ENCODE data around the gene CHD9.
"Not testable (repeated sequence)": the region's sequence is repeated elsewhere in the genome, so short reads cannot be mapped to it uniquely, and the experiment has no call there.

CHD9 gene

DNA sequence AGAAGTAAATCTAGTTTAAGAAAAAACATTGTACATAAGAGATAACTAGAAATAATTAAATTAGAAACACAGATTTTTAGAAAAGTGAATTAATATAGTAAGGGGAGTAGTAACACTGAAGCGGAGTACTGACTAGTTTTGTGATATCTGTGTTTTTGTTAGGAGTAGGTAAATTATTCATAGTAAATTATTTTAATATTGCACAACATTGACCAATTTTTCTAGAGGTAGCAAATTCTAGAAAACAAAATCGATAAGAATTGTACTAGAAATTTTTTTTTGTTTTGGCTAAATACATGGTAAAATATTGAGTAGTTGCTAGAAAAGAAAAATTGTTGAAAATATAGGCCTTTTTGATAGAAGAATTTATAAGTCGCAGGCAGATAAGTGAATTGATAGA, 156.5 kb downstream of the CHD9 start:
- DNase-seq, result no peak

DNA sequence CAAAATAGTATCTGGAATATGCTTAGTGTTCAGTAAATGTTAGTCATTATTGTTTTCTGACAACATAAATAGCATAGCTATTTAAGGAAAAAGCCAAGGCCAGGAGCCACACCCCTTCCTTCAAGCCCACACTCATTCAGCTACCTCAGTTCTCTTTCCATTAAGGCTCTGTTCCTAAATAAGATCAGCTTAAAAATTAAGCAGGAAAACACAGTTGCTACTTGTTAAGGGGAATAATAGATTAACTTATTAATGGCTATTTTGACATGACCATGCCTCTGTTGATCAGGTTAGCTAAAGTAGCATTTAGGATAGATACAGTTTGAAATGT, 158.1 kb downstream of the CHD9 start:
- no peak for DNase-seq

- no peak for DNase-seq
Observed at GRCh38 chr16:53213542-53213941, 158.8 kb downstream of the CHD9 start.

- no peak for DNase-seq
Observed at GRCh38 chr16:53216798-53217197, 162.0 kb downstream of the CHD9 start.

DNA sequence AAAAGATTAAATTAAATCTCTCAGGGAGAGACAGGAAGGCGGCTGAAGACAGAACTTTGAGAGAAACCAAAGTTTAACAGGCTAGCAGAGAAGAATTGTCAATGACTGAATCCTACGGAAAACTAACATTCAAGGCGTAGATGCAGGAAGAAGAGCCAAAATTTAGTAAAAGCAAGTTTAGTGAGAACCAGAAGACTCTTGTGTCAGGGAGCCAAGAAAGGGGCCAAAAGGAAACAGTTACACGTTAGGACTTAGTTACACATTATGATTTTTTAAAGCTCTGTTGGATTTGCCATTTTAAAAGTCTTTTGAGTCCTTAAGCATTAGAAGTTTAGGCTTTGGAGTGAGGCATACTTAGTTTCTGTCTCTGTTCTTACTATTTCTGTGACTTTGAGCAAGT, 164.6 kb downstream of the CHD9 start:
- no peak for DNase-seq

GRCh38 chr16:53219795-53220454, 165.1 kb downstream of the CHD9 start:
- DNase-seq, result no peak

- DNase-seq, result no peak
Observed at GRCh38 chr16:53220585-53220984, 165.8 kb downstream of the CHD9 start.

- no peak for DNase-seq
Observed at GRCh38 chr16:53224951-53225533, 170.3 kb downstream of the CHD9 start.

DNA sequence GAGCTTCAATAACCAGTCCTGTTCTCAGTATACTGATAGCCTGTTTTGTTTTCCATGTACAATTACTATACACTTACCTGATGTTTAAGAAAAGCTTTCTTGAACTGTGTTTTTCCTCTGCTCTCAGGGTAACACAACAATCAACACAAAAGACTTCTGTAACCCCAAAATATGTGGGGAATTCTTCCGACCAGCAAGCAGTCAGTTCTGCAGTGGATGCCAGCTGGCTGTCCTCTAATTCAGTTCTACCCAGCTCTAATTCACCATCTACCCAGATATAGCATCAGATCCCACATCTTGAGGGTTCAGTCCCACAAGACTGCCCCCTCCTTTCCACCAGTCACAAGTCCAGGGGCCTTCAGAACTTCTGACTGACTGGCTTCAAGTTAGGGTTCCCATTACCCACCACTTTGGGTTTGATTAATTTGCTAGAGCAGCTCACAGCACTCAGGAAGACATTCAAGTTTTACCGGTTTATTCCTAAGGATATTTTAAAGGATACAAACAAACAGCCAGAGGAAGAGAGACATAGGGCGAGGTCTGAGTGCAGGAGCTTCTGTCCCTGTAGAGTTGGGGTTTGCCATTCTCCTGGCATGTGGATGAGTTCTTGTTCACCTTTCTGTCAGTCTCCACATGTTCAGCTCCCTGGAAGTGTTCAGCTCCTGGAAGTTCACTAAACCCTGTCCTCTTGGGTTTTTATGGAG, 178.2 kb downstream of the CHD9 start:
- DNase-seq, result no peak

DNA sequence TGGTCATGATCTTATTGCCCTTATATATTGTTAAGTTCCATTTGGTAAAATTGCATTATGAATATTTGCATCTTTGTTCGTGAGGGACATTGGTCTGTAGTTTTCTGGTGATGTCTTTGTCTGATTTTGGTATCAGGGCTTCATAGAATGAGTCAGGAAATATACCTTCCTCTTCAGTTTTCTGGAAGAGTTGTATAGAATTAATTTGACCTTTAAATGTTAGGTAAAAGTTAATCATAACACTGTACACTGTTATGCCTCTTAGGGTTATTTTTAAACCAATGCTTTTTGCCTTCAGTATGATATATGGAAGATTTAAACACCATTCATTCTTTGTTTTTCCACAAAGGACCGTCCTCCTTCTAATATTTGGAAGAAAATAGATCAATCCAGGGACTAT, 180.0 kb downstream of the CHD9 start:
- DNase-seq, result no peak

GRCh38 chr16:53235851-53236250, 181.1 kb downstream of the CHD9 start:
- DNase-seq, result no peak

- DNase-seq, result no peak
Observed at GRCh38 chr16:53249331-53249730, 194.5 kb downstream of the CHD9 start.

DNA sequence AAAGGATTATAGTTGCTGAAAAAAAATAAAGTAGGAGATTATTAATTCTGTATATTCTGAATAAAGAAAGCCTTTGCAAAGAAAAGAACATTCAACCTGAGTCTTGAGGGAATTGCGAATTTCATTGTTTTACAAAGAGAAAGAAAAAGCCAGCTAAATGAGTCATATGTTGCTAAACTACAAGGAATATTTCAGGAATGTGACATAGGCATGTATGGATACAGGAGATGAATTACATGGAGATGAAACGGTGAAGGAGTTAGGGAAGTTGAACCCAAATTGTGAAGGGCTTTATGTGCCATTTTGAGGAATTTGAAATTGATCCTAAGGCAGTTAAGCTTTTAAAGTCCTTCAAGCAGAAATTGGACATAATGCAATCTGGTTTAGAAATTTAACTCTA, 202.2 kb downstream of the CHD9 start:
- no peak for DNase-seq

- no peak for DNase-seq
Observed at GRCh38 chr16:53258809-53259208, 204.0 kb downstream of the CHD9 start.

GRCh38 chr16:53261276-53261675, 206.5 kb downstream of the CHD9 start:
- no peak for DNase-seq

DNA sequence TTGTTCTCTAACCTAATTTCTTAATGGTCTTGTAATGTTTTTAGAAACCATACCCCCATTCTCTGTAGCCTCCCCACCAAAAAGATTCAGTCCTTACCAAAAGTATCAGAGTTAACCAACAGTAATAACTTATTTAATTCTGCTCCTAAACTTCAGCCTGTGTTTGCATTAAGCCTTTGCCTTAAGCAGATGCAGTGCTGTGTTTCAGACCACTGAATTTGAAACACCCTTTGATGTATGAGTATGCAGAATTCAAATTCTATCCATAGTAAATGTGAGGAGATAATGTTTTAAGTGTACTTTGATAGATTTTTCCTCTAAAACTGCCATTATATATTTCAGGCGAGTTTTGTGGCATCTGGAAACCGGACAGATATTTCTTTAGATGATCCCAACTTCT, 207.9 kb downstream of the CHD9 start:
- DNase-seq, result no peak

GRCh38 chr16:53266156-53266555, 211.4 kb downstream of the CHD9 start:
- DNase-seq, result no peak

DNA sequence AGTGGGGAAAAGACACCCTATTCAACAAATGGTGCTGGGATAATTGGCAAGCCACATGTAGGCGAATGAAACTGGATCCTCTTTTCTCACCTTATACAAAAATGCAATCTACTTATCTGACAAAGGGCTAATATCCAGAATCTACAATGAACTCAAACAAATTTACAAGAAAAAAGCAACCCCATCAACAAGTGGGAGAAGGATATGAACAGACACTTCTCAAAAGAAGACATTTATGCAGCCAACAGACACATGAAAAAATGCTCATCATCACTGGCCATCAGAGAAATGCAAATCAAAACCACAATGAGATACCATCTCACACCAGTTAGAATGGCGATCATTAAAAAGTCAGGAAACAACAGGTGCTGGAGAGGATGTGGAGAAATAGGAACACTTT, 223.7 kb downstream of the CHD9 start:
- DNase-seq, result not testable (repeated sequence)

DNA sequence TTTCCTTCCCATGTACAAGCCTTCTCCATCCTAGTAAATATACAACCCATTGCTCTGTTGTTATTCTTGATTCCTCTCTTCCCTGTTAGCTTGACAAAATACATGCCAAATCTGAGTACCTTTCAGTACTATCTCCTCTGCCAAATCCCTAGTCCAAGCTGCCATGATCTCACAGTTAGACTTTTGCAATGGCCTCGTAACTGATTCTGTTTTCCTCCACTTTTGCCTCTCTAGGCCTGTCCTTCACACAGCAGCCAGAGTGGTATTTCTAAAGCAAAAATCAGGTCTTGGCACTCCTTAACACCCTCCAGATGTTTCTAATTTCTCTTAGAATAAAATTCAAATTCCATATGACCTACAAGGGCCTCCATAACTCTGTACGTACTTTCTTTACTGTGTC, 226.5 kb downstream of the CHD9 start:
- no peak for DNase-seq

- DNase-seq, result no peak
Observed at GRCh38 chr16:53281859-53282258, 227.1 kb downstream of the CHD9 start.

DNA sequence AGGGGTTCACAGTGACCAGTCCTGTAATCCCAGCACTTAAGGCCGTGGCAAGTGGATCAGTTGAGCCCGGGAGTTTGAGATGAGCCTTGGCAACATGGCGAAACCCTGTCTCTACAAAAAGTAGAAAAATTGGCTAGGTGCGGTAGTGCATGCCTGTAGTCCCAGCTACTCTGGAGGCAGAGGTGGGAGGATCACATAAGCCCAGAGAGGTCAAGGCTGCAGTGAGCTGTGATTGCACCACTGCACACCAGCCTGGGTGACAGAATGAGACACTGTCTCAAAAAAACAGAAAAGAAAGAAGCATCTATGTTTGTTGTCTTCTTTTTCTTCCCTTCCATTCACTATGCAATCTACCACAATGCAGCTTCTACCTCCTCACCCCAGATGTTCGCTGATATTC, 227.5 kb downstream of the CHD9 start:
- DNase-seq, result no peak

DNA sequence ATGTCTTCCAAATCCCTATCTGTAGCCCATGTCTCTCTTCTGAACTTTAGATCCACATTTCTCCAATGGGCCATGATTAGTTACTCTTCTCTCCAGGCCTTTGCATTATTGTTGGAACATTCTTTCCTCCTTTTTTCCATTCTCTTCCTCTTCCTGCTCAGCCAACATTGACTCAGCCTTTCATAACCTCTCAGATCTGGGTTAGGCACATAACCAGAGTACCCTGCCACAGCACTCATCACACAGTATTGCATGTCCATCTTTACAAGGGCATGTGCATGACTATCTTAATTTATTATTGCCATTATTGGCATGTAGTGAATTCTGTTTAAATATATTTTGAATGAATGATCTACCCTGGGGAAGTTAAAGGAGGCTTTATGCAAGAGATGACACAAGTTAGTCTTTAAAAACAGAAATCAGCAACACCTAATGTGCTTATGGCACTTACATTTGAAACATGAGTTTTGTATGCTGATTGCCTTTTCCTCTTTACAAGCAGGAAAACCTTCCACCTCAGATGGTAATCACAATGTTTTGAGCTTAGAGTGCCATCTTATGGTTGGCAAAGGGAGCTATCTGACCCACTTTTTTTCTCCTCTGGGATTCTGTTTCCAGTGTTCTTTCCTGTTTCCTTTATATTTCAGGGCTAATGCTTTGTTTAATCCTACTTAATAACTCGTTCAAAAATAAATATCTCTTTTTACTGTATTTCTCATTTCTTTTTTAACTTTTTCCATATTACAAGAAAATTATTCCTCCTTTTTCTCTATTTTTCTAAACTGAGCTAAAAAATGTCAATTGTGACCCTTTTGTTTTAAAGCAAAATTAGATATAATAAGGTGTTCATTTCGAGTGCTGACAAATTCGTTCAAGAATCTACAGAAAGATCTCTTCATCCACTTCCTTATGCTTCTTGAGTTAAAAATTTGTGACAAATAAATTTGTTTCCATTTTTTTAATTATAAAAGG, 228.5 kb downstream of the CHD9 start:
- DNase-seq, result no peak

- no peak for DNase-seq
Observed at GRCh38 chr16:53285236-53285635, 230.4 kb downstream of the CHD9 start.

- no peak for DNase-seq
Observed at GRCh38 chr16:53290520-53290919, 235.7 kb downstream of the CHD9 start.

All from activated CD8-positive, alpha-beta memory T cell treated with anti-CD3 and anti-CD28 coated beads, Interleukin-2, amount 50 U/mL, for 48 hours (primary cell).